DOHH2 (cell line): Measurements from ENCODE around the gene P3H4.

ENCODE experiments used
- EZH2phosphoT487 ChIP-seq: fragments of 200-600 bp; sonication (generic); IDR thresholded peaks from 2 replicates; pipeline ENCODE4 v1.6.1; 2017; ENCODE audit warnings: borderline replicate concordance, mild to moderate bottlenecking, antibody characterized with exemption, low read length, moderate library complexity, mixed read lengths
- TF ChIP-seq, protein P1 (sequence below): fragments of 200-600 bp; sonication (generic); IDR thresholded peaks from one replicate; pipeline ENCODE4 v1.5.1; 2014; ENCODE audit warnings: antibody characterized with exemption, mild to moderate bottlenecking, low read depth, low read length; ENCODE audit not compliant: poor library complexity, severe bottlenecking

DNA sequence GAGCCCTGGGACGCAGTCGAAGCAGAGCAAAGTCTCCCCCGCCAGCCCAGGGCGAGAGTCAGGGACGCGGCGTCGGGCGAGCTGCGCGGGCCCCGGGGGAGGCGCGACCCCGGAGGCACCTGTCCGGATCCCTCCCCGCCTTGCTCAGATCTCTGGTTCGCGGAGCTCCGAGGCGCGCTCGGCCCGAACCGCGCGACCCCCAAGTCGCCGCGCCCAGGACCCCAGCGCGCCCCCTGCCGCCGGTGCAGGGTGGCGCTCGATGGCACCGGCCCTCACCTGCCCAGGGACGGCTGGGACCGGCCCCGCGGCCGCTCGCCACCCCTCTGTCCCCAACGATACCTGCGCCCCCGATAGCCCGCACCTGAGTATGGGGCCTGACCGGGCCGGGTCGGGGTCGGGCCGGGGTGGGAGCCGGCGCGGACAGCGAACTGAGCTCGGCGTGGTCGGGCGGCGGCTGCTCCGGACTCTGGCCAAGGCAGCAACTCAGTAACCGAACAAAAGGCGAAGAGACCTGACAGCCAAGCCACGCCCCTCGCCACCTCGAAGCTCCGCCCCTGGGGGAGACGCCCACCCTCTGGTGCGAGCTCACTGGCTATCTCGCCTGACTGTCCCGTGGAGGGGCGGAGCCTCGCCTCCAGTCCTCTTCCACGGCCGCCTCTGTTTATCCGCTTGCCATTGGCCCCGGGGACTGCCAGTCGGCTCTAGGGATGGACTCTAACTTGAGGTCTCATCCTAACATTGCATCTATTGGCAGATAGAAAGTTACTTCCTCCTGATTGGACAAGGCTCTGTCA lies 25.3 kb downstream of the P3H4 start, which contains the start of gene JUP:
- TF ChIP-seq, protein P1, sequence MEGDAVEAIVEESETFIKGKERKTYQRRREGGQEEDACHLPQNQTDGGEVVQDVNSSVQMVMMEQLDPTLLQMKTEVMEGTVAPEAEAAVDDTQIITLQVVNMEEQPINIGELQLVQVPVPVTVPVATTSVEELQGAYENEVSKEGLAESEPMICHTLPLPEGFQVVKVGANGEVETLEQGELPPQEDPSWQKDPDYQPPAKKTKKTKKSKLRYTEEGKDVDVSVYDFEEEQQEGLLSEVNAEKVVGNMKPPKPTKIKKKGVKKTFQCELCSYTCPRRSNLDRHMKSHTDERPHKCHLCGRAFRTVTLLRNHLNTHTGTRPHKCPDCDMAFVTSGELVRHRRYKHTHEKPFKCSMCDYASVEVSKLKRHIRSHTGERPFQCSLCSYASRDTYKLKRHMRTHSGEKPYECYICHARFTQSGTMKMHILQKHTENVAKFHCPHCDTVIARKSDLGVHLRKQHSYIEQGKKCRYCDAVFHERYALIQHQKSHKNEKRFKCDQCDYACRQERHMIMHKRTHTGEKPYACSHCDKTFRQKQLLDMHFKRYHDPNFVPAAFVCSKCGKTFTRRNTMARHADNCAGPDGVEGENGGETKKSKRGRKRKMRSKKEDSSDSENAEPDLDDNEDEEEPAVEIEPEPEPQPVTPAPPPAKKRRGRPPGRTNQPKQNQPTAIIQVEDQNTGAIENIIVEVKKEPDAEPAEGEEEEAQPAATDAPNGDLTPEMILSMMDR, result peak; percentile 62
- no peak; the same call in 1 of the 2 replicates for TF ChIP-seq EZH2phosphoT487
